Parathyroid adenoma (tissue), 2 donors: ENCODE measurements around the gene SMPD3.

Experiments
- H2AFZ ChIP-seq: fragments of 300-600 bp; sonication (generic); one replicate; pipeline ENCODE4 v1.7.0; 2017; ENCODE audit warnings: antibody characterized with exemption, mild to moderate bottlenecking
- H3K27ac ChIP-seq: fragments of 300-600 bp; sonication (generic); one replicate; pipeline ENCODE4 v1.7.0; 2017
- H3K27me3 ChIP-seq: fragments of 300-600 bp; sonication (generic); one replicate; pipeline ENCODE4 v1.7.0; 2017; ENCODE audit warnings: low read length; ENCODE audit not compliant: control insufficient read depth, insufficient read depth
- H3K36me3 ChIP-seq: fragments of 300-600 bp; sonication (generic); one replicate; pipeline ENCODE4 v1.7.0; 2017; ENCODE audit warnings: low read length; ENCODE audit not compliant: control insufficient read depth, insufficient read depth
- H3K4me1 ChIP-seq: fragments of 300-600 bp; sonication (generic); one replicate; pipeline ENCODE4 v1.7.0; 2017; ENCODE audit warnings: control low read depth
- H3K4me2 ChIP-seq: fragments of 300-600 bp; sonication (generic); one replicate; pipeline ENCODE4 v1.7.0; 2017; ENCODE audit warnings: low read length
- H3K4me3 ChIP-seq: fragments of 300-600 bp; sonication (generic); one replicate; pipeline ENCODE4 v1.7.0; 2017; ENCODE audit warnings: low read depth, low read length
- H3K79me2 ChIP-seq: fragments of 300-600 bp; sonication (generic); one replicate; pipeline ENCODE4 v1.7.0; 2017; ENCODE audit warnings: control low read depth
- H3K9ac ChIP-seq: fragments of 300-600 bp; sonication (generic); one replicate; pipeline ENCODE4 v1.7.0; 2017; ENCODE audit warnings: mild to moderate bottlenecking
- H3K9me3 ChIP-seq: fragments of 300-600 bp; sonication (generic); one replicate; pipeline ENCODE4 v1.7.0; 2017; ENCODE audit warnings: low read length; ENCODE audit not compliant: control insufficient read depth
- TF ChIP-seq, protein P1 (sequence below): fragments of 300-600 bp; sonication (generic); IDR thresholded peaks from one replicate; pipeline ENCODE4 v1.7.0; 2017; ENCODE audit warnings: antibody characterized with exemption, mild to moderate bottlenecking
- donor health status: primary hyperparathyroidism.

SMPD3 gene

DNA sequence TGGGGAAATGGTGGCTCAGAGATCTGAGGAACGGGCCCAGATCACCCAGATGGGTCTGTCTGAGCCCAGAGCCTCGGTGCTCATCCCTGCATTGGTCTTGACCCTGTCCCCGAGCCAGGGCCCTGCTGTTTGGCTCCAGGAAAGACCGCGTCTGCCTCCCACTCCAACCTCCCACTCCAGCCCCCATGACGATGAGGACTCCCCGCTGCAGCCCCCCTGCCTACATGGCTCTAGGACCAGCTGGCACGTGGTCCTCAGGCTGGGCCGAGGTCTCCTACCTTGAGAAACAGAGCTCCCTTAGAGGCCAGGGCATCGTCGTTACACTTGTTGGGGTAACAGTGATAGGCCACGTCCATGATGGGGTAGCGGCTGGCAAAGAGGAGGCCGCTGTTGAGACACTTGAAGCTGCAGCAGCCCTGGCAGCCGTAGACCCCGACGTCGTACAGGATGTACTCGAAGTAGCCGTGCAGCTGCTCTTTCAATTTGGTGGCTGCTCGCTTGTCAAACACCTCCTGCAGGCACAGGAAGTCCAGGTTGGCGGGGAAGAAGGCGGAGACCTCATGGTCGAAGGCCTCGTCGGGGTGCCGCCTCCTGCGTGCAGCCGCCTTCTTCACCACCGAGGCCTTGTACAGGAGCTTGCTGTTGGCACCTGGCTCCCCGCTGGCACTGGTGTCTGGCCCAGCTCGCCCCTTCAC lies 77.6 kb downstream of the SMPD3 start:
- TF ChIP-seq, protein P1, sequence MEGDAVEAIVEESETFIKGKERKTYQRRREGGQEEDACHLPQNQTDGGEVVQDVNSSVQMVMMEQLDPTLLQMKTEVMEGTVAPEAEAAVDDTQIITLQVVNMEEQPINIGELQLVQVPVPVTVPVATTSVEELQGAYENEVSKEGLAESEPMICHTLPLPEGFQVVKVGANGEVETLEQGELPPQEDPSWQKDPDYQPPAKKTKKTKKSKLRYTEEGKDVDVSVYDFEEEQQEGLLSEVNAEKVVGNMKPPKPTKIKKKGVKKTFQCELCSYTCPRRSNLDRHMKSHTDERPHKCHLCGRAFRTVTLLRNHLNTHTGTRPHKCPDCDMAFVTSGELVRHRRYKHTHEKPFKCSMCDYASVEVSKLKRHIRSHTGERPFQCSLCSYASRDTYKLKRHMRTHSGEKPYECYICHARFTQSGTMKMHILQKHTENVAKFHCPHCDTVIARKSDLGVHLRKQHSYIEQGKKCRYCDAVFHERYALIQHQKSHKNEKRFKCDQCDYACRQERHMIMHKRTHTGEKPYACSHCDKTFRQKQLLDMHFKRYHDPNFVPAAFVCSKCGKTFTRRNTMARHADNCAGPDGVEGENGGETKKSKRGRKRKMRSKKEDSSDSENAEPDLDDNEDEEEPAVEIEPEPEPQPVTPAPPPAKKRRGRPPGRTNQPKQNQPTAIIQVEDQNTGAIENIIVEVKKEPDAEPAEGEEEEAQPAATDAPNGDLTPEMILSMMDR: no peak
- Histone ChIP-seq H3K36me3 (no peaks in the 10 kb centered on the region), H3K9ac (no peak overlapping the region), H3K4me2 (no peak overlapping the region), H2AFZ (no peak overlapping the region), H3K27ac (no peak overlapping the region), H3K27me3 (no peaks in the 10 kb centered on the region), H3K79me2 (no peaks in the 10 kb centered on the region), H3K4me3 (no peak overlapping the region), H3K9me3 (no peaks in the 10 kb centered on the region), H3K4me1 (no peaks in the 10 kb centered on the region)

DNA sequence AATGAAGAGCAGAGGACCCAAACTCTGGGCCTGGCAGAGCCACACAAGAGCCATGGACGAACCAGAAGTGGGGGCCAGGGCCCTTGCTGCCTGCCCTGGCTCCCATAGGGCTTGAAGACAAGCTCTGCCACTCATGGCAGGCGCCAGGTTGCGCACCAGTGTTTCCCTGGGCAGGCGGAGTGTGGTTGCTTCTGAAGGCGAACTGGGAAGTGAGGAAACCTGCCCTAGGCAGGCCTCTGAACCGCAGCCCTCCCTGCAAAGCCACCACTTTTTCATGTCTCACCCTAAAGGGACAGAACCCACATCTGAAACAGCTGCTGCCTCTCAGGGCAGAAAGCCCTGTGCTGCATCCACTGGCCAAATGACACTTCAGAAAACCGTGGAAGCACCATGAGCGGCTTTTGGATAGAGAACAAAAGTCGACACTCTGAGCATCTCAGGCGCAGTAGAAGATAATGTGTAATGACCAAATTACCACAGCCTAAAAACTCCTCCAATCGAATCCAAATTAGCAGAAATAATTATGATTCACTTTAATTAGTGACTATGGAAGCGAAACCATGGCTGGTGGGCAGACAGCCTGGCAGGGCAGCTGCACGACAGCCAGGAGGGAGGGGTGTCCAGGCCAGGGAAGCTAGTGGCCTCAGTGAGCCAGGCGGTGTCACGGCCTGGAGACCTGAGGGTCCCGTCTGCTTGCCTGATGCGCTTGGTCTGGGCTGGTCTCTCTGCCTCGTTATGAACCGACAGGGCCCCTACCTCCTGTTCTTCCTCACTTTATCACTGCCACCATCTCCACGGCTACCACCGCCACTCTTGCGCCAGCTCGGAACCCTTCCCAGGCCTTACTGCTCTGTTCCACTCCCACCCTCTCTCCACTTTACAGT lies 78.4 kb downstream of the SMPD3 start:
- Histone ChIP-seq H3K36me3 (no peaks in the 10 kb centered on the region), H3K79me2 (no peaks in the 10 kb centered on the region), H2AFZ (no peak overlapping the region), H3K4me2 (no peak overlapping the region), H3K27me3 (no peaks in the 10 kb centered on the region), H3K9me3 (no peaks in the 10 kb centered on the region), H3K9ac (no peak overlapping the region), H3K4me1 (peaks cover under 1% of the 10 kb centered on the region), H3K27ac (no peak overlapping the region), H3K4me3 (no peak overlapping the region)
- TF ChIP-seq, protein P1: no peak

DNA sequence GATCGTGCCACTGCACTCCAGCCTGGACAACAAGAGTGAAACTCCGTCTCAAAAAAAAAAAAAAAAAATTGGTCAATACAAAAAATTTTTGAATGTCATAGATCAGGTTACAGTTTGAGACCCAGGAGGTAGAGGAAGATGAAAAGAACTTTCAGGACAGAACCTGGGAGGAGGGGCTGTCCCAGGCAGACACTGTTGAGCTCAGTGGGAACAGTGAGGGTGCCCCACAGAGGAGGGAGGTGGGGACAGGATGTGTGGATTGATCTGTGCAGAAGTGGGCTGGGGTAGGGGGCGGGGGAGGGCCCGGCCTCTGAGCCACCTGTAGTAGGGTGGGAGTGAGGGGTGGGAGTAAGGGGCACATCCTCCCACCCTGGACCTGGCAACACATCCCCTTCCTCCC lies 79.1 kb downstream of the SMPD3 start:
- Histone ChIP-seq H3K27ac (no peak overlapping the region), H2AFZ (no peak overlapping the region), H3K4me3 (no peak overlapping the region), H3K27me3 (no peaks in the 10 kb centered on the region), H3K9ac (no peak overlapping the region), H3K79me2 (no peaks in the 10 kb centered on the region), H3K4me2 (no peak overlapping the region), H3K4me1 (peaks cover 9% of the 10 kb centered on the region), H3K36me3 (no peaks in the 10 kb centered on the region), H3K9me3 (no peaks in the 10 kb centered on the region)
- TF ChIP-seq, protein P1: no peak

DNA sequence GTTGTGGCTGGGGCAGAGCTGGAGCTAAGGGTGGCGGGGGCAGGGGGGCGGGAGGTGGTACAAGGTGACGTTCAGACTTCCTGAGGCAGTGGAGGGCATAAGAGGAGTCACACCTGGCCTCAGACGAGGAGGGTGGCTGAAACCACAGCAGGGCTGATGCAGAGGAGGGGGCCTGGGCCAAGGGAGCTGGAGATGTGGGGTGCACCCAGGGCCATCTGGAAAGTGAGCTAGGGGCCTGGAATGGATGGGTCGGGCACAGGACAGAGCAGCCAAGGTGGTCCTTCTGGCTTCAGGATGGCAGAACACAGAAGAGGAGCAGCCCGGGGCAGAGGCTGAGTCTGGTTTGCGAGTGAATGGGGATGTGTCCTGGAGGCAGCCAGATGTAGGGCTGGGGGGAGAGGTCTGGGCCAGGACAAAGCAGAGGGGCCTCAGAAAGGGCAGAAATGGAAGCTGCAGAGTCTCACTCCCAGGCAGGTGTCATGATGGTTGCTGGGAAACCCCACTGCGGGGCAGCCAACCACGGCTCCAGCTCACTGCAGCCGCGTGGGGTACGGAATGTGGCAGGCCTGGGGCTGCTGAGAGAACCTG lies 79.9 kb downstream of the SMPD3 start:
- Histone ChIP-seq H3K4me2 (no peak overlapping the region), H3K9ac (no peak overlapping the region), H3K79me2 (no peaks in the 10 kb centered on the region), H3K27me3 (no peaks in the 10 kb centered on the region), H3K36me3 (no peaks in the 10 kb centered on the region), H3K27ac (no peak overlapping the region), H3K9me3 (no peaks in the 10 kb centered on the region), H2AFZ (no peak overlapping the region), H3K4me3 (no peak overlapping the region), H3K4me1 (peaks cover 11% of the 10 kb centered on the region)
- TF ChIP-seq, protein P1: no peak
